Astrocyte (in vitro differentiated cells and primary cell): ENCODE measurements around the gene CMC1.

ENCODE experiments used
- CTCF ChIP-seq: IDR thresholded peaks from 2 replicates; pipeline ENCODE4 v1.5.1; 2011; ENCODE audit warnings: low read depth, mild to moderate bottlenecking, inconsistent platforms, low read length, moderate library complexity; ENCODE audit not compliant: insufficient read depth
- EZH2 ChIP-seq: IDR thresholded peaks from 2 replicates; pipeline ENCODE4 v1.6.1; 2012; ENCODE audit warnings: mild to moderate bottlenecking, low read length, inconsistent platforms; ENCODE audit not compliant: insufficient read depth

- TF ChIP-seq CTCF (no peak), EZH2 (no peak)
These were observed 81.0 kb downstream of the CMC1 start for GRCh38 chr3:28322464-28322863.
